Colonic mucosa (tissue), 4 donors: ENCODE results near the gene MEF2B. TPM values are rescaled to one million over a fixed set of nuclear protein-coding genes. Genes with fewer than 3 reads are reported as not detected.

Source experiments
- DNase-seq: peaks from one replicate; pipeline ENCODE4 v3.0.0-alpha.2; 2020
- H3K27ac ChIP-seq: fragments of 200-600 bp; one replicate; pipeline ENCODE4 v1.8.0; 2021
- H3K27me3 ChIP-seq: fragments of 200-600 bp; one replicate; pipeline ENCODE4 v1.8.0; 2021
- H3K36me3 ChIP-seq: fragments of 200-600 bp; one replicate; pipeline ENCODE4 v1.8.0; 2021
- H3K4me1 ChIP-seq: fragments of 200-600 bp; one replicate; pipeline ENCODE4 v1.8.0; 2021; ENCODE audit warnings: mild to moderate bottlenecking
- H3K4me3 ChIP-seq: fragments of 200-600 bp; one replicate; pipeline ENCODE4 v1.8.0; 2021
- H3K9ac ChIP-seq, 2 donors: one replicate each; pipeline ENCODE4 v1.7.0; 2013; ENCODE audit warnings: control low read depth in 2 of 2, low read depth in 2 of 2, low read length in 2 of 2
- H3K9me3 ChIP-seq: fragments of 200-600 bp; one replicate; pipeline ENCODE4 v1.8.0; 2021
- CTCF ChIP-seq: fragments of 200-600 bp; IDR thresholded peaks from one replicate; pipeline ENCODE4 v1.8.0; 2022; ENCODE audit warnings: antibody characterized with exemption, mild to moderate bottlenecking
- intact Hi-C: fragments of 100-400 bp; cut with DNase I; formaldehyde crosslinking; loops from one replicate; pipeline ENCODE4 v1.14.1; 2022
- total RNA-seq, 2 donors: library from RNA; stranded (reverse); fragmentation: NEBNext Ultra II Directional in 1 of 2; extraction: Animal tissue kit (Norgen Biotek cat#: 25700) in 1 of 2; gene quantifications; one replicate each; pipeline ENCODE4 v1.2.1, GENCODE V29; 2021
- donor health status: healthy.
- donor health status: DM: no; HTN: no; CAD: no.
- donor health status: DM: no; HTN: no; CAD: no.

MEF2B gene
- total RNA-seq, 2 donors from 2014 or later: 1.5 to 3.9 TPM

- Histone ChIP-seq H3K36me3 (no peaks in the 10 kb centered on the region), H3K4me3 (peak overlapping the region; percentile 17), H3K27ac (no peak overlapping the region), H3K9me3 (no peaks in the 10 kb centered on the region), H3K9ac (no peak overlapping the region), H3K27me3 (no peaks in the 10 kb centered on the region), H3K4me1 (no peaks in the 10 kb centered on the region)
- intact Hi-C loops: no loop called here
- peak; percentile 74 for DNase-seq
- TF ChIP-seq CTCF: no peak
Measured at GRCh38 chr19:19120308-19121231, 49.5 kb downstream of the MEF2B start.

GRCh38 chr19:19119325-19120237, 50.5 kb downstream of the MEF2B start:
- TF ChIP-seq CTCF: no peak
- H3K27me3 ChIP-seq: no peaks in the 10 kb centered on the region
- intact Hi-C loops: no loop called here
- DNase-seq: no peak
- no peaks in the 10 kb centered on the region for H3K4me1 ChIP-seq
- no peaks in the 10 kb centered on the region for H3K36me3 ChIP-seq
- no peak overlapping the region for H3K27ac ChIP-seq
- H3K9me3 ChIP-seq: no peaks in the 10 kb centered on the region
- H3K9ac ChIP-seq: no peak overlapping the region
- H3K4me3 ChIP-seq: no peak overlapping the region

GRCh38 chr19:19115954-19116353, 54.1 kb downstream of the MEF2B start:
- TF ChIP-seq CTCF: peak; percentile 55
- no peaks in the 10 kb centered on the region for H3K4me1 ChIP-seq
- intact Hi-C loops: no loop called here
- H3K9ac ChIP-seq: no peak overlapping the region
- H3K4me3 ChIP-seq: no peak overlapping the region
- H3K27me3 ChIP-seq: no peaks in the 10 kb centered on the region
- no peaks in the 10 kb centered on the region for H3K36me3 ChIP-seq
- no peaks in the 10 kb centered on the region for H3K9me3 ChIP-seq
- DNase-seq: peak; percentile 54
- no peak overlapping the region for H3K27ac ChIP-seq

GRCh38 chr19:19113040-19113626, 56.9 kb downstream of the MEF2B start:
- H3K4me1 ChIP-seq: no peaks in the 10 kb centered on the region
- TF ChIP-seq CTCF: no peak
- no peak overlapping the region for H3K4me3 ChIP-seq
- H3K36me3 ChIP-seq: no peaks in the 10 kb centered on the region
- intact Hi-C loops: no loop called here
- no peak overlapping the region for H3K27ac ChIP-seq
- no peaks in the 10 kb centered on the region for H3K9me3 ChIP-seq
- H3K9ac ChIP-seq: no peak overlapping the region
- DNase-seq: no peak
- H3K27me3 ChIP-seq: no peaks in the 10 kb centered on the region

GRCh38 chr19:19111967-19112580, 58.0 kb downstream of the MEF2B start:
- H3K4me1 ChIP-seq: no peaks in the 10 kb centered on the region
- no peak for DNase-seq
- TF ChIP-seq CTCF: no peak
- H3K27me3 ChIP-seq: no peaks in the 10 kb centered on the region
- H3K36me3 ChIP-seq: no peaks in the 10 kb centered on the region
- intact Hi-C loops: no loop called here
- no peak overlapping the region for H3K9ac ChIP-seq
- H3K9me3 ChIP-seq: no peaks in the 10 kb centered on the region
- H3K4me3 ChIP-seq: no peak overlapping the region
- no peak overlapping the region for H3K27ac ChIP-seq
